Measurements from ENCODE around the gene LRRC32.
A peak's percentile ranks its signal among the peaks of the same experiment; 100 is the strongest.

Gene LRRC32

GRCh38 chr11:76661834-76662434 lies 8.6 kb downstream of the LRRC32 start:
- DNase-seq = no peak

- DNase-seq = no peak
Observed at GRCh38 chr11:76661306-76661751, 9.2 kb downstream of the LRRC32 start.

GRCh38 chr11:76660533-76661305 lies 9.8 kb downstream of the LRRC32 start:
- DNase-seq = no peak

GRCh38 chr11:76659672-76660532 lies 10.6 kb downstream of the LRRC32 start:
- no peak for DNase-seq

- no peak for DNase-seq
Observed at GRCh38 chr11:76658651-76659650, 11.6 kb downstream of the LRRC32 start.

DNA sequence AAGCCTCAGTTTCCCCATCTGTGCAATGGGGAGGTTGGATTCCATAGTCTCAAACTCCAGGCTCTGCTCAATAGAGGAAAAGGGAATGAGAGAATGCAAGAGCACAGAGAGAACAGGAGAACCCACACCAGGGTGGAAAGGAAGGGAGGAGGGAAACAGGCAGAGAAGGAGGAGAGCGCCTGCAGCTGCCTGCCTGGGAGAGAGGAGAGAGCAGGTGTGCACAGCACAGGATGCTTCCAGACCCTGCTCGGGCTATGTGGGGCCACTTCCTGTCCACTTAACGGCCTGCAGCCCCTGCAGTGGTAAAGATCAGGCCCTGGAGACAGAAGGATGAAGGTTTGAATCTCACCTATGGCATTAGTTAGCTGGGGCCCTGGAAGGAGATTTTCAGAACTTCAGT lies 12.3 kb downstream of the LRRC32 start:
- DNase-seq = no peak

GRCh38 chr11:76657187-76658170 lies 13.1 kb downstream of the LRRC32 start:
- no peak for DNase-seq

- peak; percentile 60 for DNase-seq
Observed at GRCh38 chr11:76656571-76657081, 13.9 kb downstream of the LRRC32 start.

DNA sequence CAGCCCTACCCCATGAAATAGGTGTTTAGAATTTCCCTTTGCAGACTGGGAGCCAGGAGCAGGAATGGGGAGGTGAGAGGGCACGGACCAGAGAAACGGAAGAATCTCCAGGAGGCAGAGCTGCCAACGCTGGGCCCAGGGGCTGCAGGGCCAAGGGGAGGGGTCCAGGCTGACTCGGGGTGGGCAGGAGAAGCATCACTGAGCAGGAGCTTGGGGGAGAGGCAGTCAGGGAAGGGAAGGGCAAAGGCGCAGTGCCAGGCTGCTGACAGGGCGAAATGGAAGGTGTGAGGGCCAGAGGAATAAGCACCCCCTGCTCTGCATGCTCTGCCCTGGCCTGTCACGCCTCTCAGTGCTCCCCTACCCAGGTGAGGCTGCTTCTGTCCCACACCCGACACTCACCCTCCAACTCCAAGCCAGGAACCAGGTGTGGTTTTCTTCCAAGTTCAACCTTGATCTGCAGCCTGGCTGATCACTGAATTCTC lies 14.5 kb downstream of the LRRC32 start:
- no peak for DNase-seq

DNA sequence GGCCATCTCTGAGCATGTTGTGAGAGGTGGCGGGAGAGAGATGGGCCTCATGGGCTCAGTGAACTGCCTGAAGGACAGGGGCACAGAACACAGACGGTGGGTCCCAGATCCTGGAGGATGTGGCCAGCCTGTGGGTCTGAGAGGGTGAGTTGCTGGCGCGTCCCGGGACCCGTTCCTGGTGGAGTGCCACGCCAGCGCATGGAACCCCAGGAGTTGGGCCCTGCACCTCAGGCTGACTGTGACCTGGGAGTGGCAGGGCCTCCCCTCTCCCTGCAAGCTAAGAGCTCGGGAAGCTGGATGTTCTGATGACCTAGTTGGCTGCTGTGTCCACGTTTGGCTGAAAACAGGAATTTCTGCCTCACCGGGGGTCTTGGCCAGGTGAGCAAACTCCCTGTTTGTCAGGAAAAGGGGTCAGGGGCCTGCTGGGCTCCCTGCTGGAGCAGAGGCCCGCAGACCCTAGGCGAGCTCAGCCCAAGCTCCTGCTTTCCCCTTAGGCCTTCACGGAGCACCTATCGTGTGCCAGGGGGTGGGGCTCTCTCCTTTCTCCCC lies 15.0 kb downstream of the LRRC32 start:
- no peak for DNase-seq

- no peak for DNase-seq
Observed at GRCh38 chr11:76654980-76655379, 15.6 kb downstream of the LRRC32 start.

DNA sequence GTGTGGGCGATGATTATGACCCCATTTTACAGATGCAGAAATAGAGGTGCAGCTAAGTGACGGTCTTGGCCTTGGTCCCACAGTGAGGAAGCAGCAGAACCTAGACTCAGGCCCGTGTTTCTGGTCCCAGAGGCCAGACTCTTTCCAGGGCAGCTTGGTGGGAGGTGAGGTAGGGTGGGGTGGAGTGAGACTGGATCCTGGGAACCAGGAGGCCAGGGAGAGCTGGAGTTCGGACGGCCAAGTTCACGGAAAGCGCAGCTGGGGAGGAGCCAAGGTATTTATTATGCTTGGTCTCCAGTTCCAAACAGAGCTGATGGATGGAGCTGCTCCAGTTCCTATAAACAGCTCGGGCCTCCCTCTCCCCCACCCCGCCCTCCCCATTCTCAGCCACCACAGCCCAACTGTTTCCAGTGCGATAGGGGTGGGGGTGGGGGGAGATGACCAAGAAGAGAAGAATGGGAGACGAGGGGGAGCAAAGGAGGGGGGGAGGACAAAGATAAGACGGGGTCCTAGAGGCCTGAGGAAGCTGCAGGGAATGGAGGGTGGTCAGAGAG lies 16.2 kb downstream of the LRRC32 start:
- peak; percentile 91 for DNase-seq

- DNase-seq = peak; percentile 88
Observed at GRCh38 chr11:76653674-76654284, 16.8 kb downstream of the LRRC32 start.

DNA sequence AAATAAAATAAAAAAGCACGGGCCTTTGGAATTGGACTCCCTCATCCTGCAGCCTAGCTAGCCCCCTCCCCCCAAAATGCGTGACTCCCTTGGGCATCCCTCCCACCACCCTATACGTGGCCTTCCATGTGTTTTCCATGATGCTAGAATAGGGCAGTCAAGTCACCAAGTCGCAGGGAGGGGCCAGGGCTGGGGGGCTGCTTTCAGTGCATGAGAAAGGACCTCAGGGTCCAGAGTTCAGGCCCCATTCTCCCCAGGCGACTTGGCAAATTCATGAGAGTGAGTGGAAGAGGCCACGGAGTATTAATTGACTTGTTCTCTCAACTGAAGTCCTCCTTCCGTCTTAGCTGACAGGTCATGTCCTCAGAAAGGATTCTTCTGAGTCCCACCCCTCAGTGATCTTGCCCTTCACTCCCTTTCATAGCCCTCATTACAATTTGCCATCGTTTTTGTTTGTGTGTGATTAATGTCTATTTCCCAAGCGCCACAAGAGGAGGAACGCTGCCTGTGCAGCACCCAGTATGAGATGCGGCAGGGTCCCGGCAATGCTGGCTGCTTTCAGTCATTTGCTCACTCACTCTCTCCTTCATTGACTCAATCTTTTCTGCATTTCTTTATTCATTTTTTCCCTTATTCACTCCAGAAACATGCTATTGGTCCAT lies 17.4 kb downstream of the LRRC32 start:
- no peak for DNase-seq

DNA sequence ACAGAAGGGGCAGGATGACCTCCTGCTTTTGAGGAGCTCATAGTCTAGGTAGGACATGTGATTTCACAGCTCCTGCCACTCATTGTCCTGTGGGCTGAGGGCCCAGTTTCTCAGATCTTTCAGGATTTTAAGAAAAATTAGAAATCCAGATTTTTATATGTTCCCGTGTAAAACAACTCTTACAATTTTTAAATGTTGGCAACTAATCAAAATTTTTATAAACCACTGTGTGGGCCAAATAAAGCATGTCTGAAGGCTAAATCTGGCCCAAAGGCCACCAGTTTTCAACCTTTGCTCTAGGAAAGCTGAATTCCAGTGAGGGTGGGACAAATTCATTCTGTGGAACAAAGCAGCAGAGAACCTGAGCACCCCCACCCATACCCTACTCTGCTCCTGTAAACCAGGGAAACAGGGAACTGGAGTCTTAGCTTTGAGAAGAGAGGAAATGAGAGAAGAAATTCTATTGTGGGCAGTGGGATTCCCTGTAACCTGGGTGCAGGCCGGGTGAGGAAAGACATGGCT lies 20.6 kb downstream of the LRRC32 start:
- peak; percentile 36 for DNase-seq

GRCh38 chr11:76649011-76649410 lies 21.5 kb downstream of the LRRC32 start:
- DNase-seq = no peak

DNA sequence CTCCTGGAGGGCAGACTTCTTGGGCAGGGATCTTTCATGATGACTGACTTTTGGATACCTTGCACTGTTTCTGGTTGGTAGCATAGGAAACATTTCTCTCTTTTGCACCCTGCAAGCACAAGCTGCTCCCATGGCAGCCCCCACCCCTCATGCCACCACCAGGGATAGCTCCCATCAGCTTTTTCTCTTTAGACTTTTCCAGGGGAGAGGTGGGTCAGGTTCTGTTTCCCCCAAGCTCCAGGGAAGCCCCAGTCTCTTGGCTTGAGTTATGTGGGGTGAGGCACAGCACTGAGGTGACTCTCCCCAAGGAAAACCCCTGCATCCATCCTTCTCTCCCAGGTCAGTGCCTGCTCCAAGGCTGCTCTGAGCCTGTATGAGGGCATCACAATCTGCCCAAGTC lies 22.5 kb downstream of the LRRC32 start:
- no peak for DNase-seq

GRCh38 chr11:76646882-76647534 lies 23.5 kb downstream of the LRRC32 start:
- no peak for DNase-seq

All from left hindlimb (tissue), 1 donor.